NCI-H446 (cell line): Measurements from ENCODE around the gene DYNAP.

Source experiments
- DNase-seq, 2 experiments: peaks; one replicate each; lab custom pipeline; 2025; lab: John Stamatoyannopoulos, UW

Gene DYNAP

DNA sequence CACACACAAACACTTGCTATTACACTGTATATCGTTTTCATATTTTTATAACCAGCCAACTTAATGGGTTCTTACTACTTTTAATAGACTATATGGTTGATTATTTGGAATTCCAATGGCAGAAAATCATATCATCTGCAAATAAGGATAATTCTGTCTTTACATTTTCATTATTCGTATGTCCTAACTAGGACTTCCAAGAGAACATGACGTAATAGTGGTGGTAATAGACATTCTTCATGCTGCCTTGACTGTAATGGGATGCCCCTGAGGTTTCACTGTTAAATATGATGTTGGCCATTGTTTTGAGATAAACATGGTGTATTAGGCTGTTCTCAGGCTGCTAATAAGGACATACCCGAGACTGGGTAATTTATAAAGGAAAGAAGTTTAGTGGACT, 45.2 kb downstream of the DYNAP start:
- no peak for DNase-seq

DNA sequence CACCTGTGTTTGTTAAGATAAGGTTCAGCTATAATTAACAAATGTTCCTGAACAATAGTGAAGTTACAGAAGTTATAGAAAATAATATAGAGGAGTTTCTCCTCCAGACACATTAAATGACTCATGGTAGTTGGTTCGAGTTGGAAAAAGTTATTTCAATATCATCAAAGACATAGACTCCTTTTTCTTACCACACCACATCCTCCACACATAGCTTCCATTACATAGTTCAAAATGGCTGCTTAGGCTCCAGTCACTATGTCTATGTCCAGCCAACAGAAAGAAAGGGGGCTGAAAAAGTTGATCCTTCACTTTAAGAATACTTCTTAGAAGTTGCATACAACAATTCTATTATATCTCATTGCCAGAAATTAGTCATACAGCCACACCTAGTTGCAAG, 50.7 kb downstream of the DYNAP start:
- no peak for DNase-seq

DNA sequence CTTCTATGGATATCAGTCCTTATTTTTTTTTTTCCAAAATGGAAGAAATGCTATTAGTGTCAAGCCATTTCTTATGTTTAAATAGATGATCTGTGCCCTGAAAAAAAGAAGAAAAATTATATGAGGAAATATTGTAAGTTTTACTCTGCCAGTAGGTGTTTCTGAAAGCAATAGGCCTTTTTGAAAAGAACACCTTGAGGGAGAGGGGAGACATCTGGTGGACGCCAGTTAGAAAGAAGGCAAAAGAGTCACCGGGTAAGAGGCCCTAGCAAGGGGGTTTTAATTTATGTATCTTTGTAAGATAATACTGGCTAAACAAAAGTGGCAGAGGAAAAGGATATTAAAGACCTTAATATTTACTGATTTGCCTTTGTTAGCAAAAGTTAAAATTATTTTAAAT, 56.1 kb downstream of the DYNAP start:
- DNase-seq: peak in 1 of 2 experiments; percentile 3
